ENCODE results near the gene PRPF6.

The PRPF6 gene

GRCh38 chr20:63940071-63940471, 40.9 kb upstream of the PRPF6 start:
- Histone ChIP-seq H3K9me3 (ENCODE audit: severe bottlenecking) (no peaks in the 10 kb centered on the region), H3K4me3 (ENCODE audit: severe bottlenecking) (no peak overlapping the region), H3K27me3 (ENCODE audit: insufficient read depth, poor library complexity, severe bottlenecking) (no peaks in the 10 kb centered on the region), H3K4me1 (ENCODE audit: insufficient read depth, poor library complexity, severe bottlenecking) (peaks cover 18% of the 10 kb centered on the region), H3K27ac (ENCODE audit: poor library complexity, severe bottlenecking) (no peak overlapping the region), H3K36me3 (ENCODE audit: low read depth) (peaks cover 78% of the 10 kb centered on the region)
- ATAC-seq (ENCODE audit: low read depth) (no peak), DNase-seq (ENCODE audit: low spot score) (peak; percentile 88)
- no peak for TF ChIP-seq CTCF (IDR thresholded peaks at IDR 0.05; ENCODE audit: poor library complexity, severe bottlenecking)

- Histone ChIP-seq H3K4me3 (ENCODE audit: severe bottlenecking) (no peak overlapping the region), H3K36me3 (ENCODE audit: low read depth) (peaks cover 78% of the 10 kb centered on the region)
- ATAC-seq (ENCODE audit: low read depth), result no peak
Measured at GRCh38 chr20:63940472-63941266, 40.3 kb upstream of the PRPF6 start.

GRCh38 chr20:63941282-63942081, 39.5 kb upstream of the PRPF6 start:
- H3K9me3 ChIP-seq (ENCODE audit: severe bottlenecking), result no peaks in the 10 kb centered on the region
- peaks cover 18% of the 10 kb centered on the region for H3K4me1 ChIP-seq (ENCODE audit: insufficient read depth, poor library complexity, severe bottlenecking)
- H3K36me3 ChIP-seq (ENCODE audit: low read depth), result peaks cover 77% of the 10 kb centered on the region
- H3K4me3 ChIP-seq (ENCODE audit: severe bottlenecking), result no peak overlapping the region
- peak overlapping the region; percentile 75 for H3K27ac ChIP-seq (ENCODE audit: poor library complexity, severe bottlenecking)
- ATAC-seq (ENCODE audit: low read depth) (peak; percentile 86), DNase-seq (ENCODE audit: low spot score) (peak; percentile 100)
- H3K27me3 ChIP-seq (ENCODE audit: insufficient read depth, poor library complexity, severe bottlenecking), result no peaks in the 10 kb centered on the region
- no peak for TF ChIP-seq CTCF (IDR thresholded peaks at IDR 0.05; ENCODE audit: poor library complexity, severe bottlenecking)

More at GRCh38 chr20:63940472-63941266, 40.3 kb upstream of the PRPF6 start:
- Histone ChIP-seq H3K4me1 (ENCODE audit: insufficient read depth, poor library complexity, severe bottlenecking) (peaks cover 18% of the 10 kb centered on the region), H3K27ac (ENCODE audit: poor library complexity, severe bottlenecking) (peak overlapping the region; percentile 75), H3K27me3 (ENCODE audit: insufficient read depth, poor library complexity, severe bottlenecking) (no peaks in the 10 kb centered on the region), H3K9me3 (ENCODE audit: severe bottlenecking) (no peaks in the 10 kb centered on the region)
- TF ChIP-seq CTCF (IDR thresholded peaks at IDR 0.05; ENCODE audit: poor library complexity, severe bottlenecking), result no peak
- DNase-seq (ENCODE audit: low spot score), result peak; percentile 90

GRCh38 chr20:63942250-63942951, 38.5 kb upstream of the PRPF6 start:
- peaks cover 18% of the 10 kb centered on the region for H3K4me1 ChIP-seq (ENCODE audit: insufficient read depth, poor library complexity, severe bottlenecking)
- DNase-seq (ENCODE audit: low spot score) (peak; percentile 93), ATAC-seq (ENCODE audit: low read depth) (peak; percentile 17)
- H3K36me3 ChIP-seq (ENCODE audit: low read depth), result peaks cover 76% of the 10 kb centered on the region
- no peaks in the 10 kb centered on the region for H3K9me3 ChIP-seq (ENCODE audit: severe bottlenecking)
- peak overlapping the region; percentile 79 for H3K27ac ChIP-seq (ENCODE audit: poor library complexity, severe bottlenecking)
- no peak for TF ChIP-seq CTCF (IDR thresholded peaks at IDR 0.05; ENCODE audit: poor library complexity, severe bottlenecking)
- H3K4me3 ChIP-seq (ENCODE audit: severe bottlenecking), result no peak overlapping the region
- H3K27me3 ChIP-seq (ENCODE audit: insufficient read depth, poor library complexity, severe bottlenecking), result no peaks in the 10 kb centered on the region
